HG03442 (cell line): ENCODE data around the gene LIPC.

Experiments used
- ATAC-seq: cut with Tn5 transposase; IDR thresholded peaks from one replicate; pipeline ENCODE4 v1.9.1; 2021; ENCODE audit warnings: mild to moderate bottlenecking, moderate library complexity; ENCODE audit not compliant: unreplicated experiment

The LIPC gene

DNA sequence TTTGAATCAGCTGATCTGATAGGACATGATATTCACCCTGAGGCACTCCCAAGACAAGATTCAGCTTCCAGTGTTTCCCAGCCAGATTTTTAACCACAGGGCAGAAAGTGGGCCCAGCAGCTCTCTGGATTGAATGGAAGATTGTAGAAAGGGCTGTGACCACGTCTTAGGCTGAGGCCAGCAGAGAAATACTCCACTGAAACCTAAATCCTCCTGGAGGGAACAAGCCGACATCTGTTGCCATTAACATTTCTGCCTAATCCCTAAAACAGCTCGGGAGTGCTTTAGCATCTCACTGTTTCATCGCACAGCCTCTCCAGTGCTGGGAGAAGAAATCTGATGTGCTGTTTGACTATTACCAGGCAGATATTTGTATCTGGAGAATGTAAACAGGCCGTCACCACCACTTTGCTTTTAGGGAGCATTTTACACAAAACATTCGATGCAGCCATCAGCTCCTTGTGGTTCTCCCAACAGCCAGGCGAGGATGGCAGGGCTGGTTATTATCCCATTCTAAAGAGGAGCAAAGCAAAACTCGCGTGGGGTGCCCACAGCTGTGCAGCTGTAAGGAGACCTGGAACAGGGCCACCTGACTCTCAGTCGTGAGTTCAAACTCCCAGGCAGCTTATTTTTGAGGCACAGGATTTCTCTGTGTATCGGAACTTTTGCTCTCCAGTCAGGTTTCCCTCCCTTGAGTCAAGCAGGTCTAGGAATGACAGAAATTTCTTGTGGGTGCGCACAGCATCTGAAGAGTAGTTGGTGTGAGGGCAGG, 117.4 kb downstream of the LIPC start:
- ATAC-seq: no peak

DNA sequence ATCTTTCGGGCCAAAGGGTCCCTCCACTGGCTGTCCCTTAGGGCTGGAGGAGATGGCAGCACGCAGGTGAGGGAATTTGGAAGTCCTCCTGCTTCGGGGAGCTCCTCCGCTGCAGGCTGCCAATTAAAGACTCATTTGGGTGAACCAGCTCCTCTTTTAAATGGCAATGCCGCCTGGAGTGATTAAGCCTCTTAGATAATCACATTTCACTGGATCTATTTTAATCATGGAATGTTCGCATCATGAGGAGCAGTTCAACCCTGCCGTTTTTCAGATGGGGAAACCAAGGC, 117.9 kb downstream of the LIPC start:
- no peak for ATAC-seq

DNA sequence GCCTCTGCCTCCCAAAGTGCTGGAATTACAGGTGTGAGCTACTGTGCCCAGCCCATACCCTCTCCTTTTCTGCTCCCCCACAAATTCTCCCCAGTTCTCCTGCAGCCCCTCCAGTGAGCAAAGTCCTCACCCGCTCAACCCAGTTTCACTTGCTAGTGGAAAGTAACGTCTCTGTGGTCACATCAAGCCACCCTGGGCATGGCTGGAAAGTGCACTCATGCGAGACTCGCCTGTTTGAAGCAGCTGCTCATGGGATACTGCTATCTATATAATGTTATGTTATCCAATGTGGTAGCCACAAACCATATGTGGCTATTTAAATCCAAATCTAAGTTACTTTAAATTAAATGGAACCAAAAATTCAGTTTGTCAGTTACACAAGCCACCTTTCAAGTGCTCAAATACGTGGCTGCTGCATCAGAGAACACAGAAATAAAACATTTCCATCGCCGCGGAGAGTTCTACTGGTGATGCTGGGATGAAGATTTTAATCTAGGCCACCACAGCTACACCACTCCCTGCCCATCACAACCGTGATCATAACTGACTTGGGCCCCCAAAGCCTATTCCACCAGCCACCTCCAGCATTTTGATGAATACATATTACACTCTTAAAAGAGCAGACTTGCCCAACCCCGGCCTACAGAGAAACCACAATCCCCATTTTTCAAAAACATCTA, 119.4 kb downstream of the LIPC start:
- no peak for ATAC-seq

DNA sequence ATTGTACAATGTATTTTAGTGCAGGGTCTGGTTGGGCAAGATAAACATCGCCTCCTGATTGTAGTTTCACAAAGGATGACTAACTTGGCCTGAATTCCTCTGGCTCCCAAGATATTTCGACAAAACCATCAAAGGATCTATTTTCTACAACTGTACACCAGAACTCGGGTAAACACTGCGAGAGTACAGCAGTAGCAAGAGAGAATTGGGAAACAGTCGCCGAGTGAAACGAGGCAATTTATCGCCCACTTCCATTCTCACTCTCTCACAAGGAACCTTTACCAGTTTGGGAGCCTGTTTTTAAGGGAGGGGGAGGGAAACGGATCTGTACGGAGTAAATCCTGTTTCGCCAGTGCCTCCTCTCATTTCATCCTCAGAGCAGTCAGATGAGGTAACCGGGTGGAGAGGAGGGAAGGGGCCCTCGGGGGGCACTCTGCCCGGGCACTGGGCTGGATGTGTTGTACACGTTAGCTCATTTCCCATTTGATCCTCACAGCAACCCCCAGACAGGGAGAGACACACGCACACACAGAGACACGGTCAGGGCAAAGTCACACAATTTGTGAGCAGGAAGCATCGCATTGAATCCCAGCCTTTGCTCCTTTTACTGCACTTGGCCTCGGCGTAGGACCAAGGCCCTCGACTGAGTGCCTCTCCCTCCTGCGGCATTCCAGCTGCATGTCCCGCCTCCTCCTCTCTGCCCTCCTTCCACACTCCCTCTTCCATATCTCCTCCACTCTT, 120.1 kb downstream of the LIPC start:
- ATAC-seq: no peak

DNA sequence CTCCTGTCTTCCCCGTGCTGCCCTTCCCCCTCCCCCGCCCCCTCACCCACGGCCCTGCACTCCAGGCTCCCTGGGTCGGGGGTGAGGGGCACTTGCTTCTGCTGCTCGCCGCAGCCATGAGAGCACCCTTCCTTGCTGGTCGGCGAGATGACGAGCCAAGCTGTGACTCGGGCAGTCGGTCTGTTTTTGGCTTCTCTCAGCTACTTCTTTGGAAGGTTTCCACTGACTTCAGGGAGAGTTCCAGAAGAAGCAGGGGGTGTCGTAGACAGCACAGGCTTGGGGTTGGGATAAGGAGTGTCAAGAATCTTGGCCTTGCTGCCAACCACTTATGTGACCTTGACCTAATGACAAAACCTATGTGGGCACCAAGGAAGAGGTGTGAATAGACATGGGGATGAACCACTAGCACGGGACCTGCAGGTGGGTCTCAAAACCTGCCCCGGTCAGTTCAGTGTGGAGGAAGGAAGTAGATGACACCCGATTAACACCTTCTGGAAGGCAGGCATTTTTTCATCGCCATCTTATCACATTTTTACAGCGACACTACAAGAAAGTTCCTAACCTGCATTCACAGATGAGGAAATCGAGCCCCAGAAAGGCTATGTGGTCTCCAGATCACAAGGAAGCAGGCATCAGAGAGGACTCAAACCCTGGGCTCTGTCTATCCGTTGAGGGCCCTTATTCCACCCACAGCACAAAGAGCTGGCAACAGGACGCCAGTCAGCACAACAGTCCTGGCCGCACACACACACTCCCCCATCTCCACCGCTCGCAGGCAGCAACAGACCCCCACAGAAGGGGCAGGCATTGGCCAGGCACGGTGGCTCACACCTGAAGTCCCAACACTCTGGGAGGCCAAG, 120.9 kb downstream of the LIPC start:
- ATAC-seq: no peak

DNA sequence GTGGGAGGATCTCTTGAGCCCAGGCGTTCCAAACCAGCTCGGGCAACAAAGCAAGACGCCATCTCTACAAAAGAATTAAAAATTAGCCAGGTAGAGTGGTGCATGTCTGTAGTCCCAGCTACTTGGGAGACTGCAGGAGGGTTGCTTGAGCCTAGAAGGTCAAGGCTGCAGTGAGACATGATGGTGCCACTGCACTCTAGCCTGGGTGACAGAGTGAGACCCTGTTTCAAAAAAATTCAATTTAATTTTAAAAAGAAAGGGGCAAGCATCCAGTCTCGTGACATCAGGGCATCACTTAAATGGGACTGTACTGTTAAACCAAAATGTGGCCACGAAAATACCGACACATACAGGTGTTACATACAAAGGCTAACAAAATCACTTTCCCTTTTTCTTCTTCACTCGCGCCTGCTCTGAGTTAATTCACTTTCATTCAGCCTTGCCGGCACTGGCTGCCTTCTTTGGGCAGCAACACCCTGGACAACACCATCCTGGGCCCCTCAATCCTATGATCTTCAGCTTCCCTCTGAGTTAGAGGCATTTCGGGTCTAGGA, 121.7 kb downstream of the LIPC start:
- no peak for ATAC-seq

DNA sequence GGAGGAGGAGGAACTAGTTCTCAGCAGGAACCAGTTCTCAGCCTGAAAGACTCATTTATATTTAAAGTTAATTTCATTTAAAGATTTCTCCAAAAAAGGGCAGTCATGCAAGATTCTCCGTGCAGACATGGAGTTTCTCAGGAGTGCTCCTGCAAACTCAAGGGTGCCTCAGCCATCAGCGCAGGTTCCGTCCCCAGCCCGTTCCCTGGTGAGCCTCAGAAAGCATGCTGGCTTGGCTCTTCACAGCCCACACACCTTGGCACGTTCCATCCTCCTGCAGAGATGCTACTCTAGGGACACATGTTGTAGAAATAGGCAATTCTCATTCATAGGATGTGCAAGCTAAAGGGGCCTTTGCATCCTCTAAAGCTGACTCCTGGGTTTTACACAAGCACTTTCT, 123.0 kb downstream of the LIPC start:
- ATAC-seq: no peak

DNA sequence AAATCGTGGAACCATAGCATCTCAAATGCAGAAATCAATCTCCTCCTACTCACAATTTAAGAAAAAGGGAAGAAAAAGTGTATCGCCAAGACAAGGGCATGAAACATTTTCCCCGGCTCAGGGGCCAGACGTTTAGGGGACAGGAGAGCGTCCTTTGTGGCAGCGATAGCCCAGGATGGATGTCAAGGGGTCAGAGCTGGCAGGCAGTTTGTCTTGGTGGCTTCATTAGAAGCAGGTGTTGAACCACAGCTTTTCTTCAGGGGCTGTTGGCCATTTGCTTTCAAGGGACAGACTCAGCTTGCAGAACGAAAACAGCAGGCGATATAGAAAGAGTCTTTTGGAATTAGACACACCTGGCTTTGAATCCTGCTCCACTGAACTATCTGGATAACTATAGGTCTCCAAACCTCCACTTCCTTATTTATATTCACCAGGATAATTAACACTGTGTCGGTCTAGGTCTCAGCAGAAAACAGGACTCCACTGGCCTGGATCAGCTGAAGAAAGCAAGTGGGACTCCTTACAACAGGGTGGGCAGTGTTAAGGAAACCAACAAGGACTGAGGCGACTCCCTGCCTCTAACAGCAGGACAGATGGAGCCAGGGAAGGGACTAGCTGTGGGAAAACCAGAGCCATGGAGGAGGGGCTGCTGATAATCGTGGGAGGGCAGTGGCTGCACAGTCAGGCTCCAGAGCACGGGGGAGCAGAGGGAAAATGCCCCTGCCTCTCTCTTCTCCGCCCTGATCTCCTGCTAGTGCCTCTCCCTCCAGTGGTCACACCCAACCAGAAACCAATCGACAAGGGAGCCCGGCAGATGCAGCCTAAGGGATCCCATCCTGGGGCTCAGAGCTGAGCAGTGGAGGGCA, 123.6 kb downstream of the LIPC start:
- ATAC-seq: no peak

DNA sequence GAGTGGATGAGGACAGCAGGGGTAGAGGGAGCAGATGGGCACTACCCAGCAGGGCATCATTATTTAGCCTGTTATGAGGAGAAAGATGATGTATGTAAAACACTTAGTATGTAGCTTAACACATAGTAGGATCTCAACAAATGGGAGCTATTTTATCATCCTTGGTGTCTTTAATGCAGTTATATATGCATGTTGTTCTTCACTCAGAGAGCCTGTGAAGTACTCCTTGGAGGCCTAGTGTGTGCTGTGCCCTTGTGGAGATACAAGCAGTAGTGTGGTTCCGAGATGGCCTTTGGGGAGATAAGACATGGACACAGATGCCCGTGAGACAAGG, 124.2 kb downstream of the LIPC start:
- ATAC-seq: no peak

DNA sequence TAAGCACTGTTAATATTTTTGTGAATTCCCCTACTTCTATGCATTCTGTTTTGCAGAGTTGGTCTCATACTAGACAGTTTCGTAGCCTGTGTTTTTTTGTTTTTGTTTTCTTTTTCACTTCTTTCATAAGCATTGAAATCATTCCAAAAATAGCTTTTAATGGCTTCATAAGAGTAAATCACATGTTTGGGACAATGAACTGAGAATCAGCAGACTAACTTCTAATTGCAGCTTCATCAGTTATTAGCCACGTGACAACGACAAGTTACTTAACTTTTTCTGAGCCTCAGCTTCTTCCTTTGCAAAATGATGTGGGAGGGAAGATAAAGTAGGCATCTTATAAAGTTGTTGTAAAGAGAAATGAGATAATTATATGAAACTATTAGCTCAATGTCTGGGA, 124.8 kb downstream of the LIPC start:
- no peak for ATAC-seq

DNA sequence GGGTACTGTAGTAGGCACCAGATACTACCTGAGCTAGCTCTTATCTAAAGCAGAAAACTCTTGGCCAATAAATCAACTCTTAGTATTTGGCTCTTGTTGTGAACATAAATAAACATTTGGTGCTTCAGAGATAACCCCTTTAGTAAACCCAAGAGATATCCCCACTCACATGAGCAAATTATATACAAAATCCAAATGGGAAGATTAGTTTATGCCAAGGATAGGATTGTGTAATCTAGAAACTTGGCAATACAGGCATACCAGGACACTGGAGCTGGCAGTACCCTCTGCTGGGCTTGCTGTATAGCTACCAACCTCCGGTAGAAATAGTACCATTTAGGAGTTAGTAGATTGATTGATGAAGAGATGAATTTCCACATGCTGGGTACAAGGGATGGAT, 127.0 kb downstream of the LIPC start:
- no peak for ATAC-seq

DNA sequence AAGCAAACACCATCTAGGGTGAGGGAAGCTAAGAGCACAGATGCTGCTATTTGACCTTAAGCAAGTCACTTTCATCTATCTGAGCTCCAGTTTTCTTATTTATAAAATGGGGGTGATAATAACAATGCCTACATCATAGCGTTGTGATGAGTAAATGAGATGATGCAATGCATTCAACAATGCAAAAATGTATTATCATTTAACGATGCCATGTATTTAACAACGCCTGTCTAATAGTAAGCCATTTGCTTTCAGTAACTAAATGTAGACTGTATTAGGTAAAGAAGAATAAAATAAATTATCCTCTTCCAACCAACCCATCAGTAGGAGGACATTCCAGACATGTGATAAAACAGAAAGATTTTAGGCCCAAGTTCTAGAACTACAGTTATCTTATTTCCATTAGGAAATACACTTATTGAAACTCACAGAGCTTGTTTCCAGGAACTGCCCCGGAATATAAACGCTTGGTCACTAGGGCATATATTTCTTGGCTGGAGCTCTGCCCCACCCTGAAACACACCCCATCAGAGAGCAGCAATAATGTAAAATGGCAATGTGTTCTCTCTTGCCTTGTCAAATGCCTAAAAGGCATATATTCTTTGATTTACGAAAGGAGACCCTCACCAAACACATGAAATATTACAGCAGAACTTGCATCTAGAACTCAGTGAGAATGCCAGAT, 128.3 kb downstream of the LIPC start:
- ATAC-seq: no peak

DNA sequence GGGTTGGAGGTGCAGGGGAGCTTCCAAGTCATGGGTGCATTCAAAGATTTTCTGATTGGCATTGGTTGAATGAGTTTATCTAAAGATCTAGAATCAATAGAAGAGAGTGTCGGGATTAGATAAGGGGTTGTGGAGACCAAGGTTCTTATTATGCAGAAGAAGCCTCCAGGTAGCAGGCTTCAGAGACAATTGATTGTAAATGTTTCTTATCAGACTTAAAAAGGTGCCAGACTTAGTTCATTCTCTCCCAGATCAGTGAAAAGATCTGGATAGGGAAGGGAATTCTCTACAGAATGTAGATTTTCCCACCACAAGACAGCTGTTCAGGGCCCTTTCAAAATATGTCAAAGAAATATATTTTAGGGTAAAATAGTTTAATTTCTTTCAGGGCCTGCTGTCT, 129.5 kb downstream of the LIPC start:
- ATAC-seq: no peak

DNA sequence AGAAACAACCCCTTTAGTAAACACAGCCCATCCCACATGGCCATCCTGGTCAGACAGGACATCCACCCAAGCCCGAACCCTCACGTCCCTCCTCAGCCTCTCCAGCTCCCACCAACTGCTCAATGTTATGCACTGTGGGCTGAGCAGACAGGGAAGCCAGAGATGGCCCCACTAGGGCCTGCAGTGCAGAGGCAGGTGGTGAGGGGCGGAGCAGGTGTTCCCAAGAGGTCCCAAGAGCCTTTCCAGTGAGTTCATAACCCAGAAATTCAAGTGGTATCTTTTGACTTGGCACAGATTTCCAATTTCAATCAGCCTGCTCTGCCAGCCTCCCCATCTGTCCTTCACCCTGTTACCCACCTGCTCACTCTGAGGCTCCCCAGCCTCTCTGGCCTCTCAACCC, 130.3 kb downstream of the LIPC start:
- no peak for ATAC-seq

DNA sequence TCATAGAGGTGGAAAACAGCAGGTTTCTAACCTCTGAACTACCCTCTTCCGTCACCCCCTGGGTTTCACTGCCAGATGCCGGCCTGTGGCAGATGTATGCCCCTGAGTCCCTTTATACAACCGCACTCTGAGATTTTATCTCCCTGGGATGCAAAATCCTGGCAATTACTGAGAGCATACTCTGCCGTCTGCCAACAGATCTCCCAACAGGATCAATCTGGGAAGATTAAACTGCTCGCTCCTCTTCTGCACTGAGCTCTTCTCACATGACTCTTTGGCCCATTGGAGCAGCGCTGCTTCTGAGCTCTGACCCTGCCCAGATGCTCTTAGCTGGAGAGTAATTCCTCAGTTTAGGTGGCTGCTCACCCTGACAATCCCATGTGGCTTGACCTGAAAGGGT, 133.2 kb downstream of the LIPC start:
- no peak for ATAC-seq

DNA sequence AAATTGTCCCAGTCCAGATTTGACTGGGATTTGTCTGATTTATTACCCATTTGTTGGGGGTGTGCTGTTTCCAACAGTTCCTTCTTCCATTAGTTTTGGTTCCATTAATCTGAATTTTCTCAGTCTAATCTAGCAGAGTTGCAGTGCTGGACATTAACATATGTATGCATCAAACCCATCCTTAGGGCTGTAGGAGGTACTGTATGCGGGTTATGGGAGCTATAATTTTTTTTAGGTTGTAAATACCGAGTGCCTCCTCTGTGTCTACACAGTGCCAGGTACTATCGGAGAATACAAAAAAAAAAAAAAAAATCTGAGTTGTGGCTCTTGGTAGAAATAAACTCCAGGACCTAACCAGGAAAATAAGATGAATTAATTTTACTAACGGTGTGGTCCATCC, 133.8 kb downstream of the LIPC start:
- no peak for ATAC-seq

DNA sequence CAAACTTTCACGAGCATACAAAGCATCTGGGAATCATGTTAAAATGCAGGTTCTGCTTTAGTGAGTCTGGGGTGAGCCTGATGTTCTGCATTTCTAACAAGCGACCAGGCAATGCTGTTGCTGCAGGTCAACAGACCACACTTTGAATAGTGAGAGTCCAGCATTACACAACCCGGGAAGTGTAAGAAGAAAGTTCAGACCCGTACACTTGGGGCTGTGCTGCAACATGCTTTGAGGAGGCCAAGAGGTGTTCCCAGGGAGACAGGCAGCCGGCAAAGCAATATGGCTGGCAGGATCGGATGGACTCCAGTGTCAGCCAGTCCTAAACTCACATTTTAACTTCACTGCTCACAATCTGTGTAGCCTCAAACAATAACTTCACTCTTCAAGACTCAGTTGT, 134.2 kb downstream of the LIPC start:
- no peak for ATAC-seq

DNA sequence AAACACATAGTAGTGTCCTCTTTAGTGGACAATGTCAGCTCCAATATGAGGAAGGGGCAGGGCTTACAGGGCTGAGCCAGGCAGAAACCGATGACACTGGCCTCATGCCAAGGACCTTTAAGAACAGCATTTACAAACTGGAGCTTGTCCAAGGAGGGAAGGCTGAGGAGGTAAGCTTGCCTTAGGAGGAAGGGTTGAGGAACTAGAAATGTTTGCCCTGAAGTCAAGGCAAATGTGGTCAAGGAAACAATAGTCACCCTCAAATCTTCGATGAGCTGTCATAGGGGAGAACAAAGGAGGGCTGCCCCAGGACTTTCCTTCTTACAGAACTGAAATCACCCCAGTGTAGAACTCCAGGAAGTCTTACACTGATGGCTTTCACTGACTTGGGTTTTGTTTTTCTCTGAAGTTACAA, 136.4 kb downstream of the LIPC start:
- no peak for ATAC-seq

DNA sequence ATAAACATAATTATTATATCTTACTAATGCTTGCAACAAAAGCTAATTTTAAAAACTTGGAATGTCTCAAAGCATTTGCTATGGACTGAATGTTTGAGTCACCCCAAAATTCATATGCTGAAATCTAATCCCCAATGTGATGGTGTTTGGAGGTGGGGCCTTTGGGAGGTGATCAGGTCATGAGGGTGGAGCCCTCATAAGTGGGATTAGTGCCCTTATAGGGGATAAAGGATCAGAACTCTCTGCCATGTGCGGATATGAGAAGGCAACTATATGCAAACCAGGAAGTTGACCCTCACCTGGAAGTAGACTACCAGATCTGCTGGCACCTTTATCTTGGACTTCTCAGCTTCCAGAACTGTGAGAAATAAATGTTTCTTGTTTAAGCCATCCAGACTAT, 137.7 kb downstream of the LIPC start:
- ATAC-seq: no peak

DNA sequence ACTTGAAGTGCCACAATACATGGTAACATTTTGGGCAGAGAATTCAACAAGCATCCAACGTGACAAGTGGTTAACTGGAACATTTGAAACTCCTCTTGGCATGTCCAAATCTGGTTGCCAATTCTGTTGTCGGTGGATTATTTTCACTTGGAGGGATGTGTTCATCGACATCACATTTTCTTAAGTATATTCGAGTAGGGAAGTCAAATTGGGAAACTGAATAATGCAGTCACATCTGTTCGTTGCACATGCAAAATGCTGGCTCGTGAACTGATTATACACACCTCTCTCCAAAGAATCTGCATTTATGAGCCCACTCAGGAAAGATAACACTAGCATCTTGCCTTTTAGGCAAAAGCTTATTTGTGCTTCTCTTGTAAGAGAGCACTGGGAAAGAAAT, 139.7 kb downstream of the LIPC start:
- ATAC-seq: no peak
